DOHH2 (cell line): ENCODE results near the gene C1orf159.
"Not testable (repeated sequence)": the region's sequence is repeated elsewhere in the genome, so short reads cannot be mapped to it uniquely, and the experiment has no call there.

Experiments
- H3F3A ChIP-seq: fragments of 200-600 bp; sonication (generic), shearing (Covaris generic); 2 replicates; pipeline ENCODE4 v1.6.0; 2016; ENCODE audit warnings: antibody characterized with exemption, mild to moderate bottlenecking; ENCODE audit not compliant: control insufficient read depth, insufficient read depth
- H3K27ac ChIP-seq: fragments of 200-600 bp; sonication (generic); 2 replicates; pipeline ENCODE4 v1.5.1; 2014; ENCODE audit warnings: low read depth, mild to moderate bottlenecking, low read length, moderate library complexity
- H3K27me3 ChIP-seq: fragments of 200-600 bp; sonication (generic); 2 replicates; pipeline ENCODE4 v1.6.1; 2014; ENCODE audit warnings: mild to moderate bottlenecking, low read length, mixed read lengths; ENCODE audit not compliant: control insufficient read depth
- H3K36me3 ChIP-seq: fragments of 200-600 bp; sonication (generic); 2 replicates; pipeline ENCODE4 v1.6.1; 2014; ENCODE audit warnings: mild to moderate bottlenecking, low read length, moderate library complexity, mixed read lengths; ENCODE audit not compliant: control insufficient read depth
- H3K4me1 ChIP-seq: fragments of 200-600 bp; sonication (generic); 2 replicates; pipeline ENCODE4 v1.6.1; 2014; ENCODE audit warnings: mild to moderate bottlenecking, low read length, mixed read lengths; ENCODE audit not compliant: control insufficient read depth
- H3K4me2 ChIP-seq: fragments of 200-600 bp; sonication (generic); 2 replicates; pipeline ENCODE4 v1.6.0; 2014; ENCODE audit warnings: mild to moderate bottlenecking, low read length, moderate library complexity
- H3K4me3 ChIP-seq: fragments of 200-600 bp; sonication (generic); 2 replicates; pipeline ENCODE4 v1.5.1; 2014; ENCODE audit warnings: mild to moderate bottlenecking, low read length, mixed read lengths
- H3K79me2 ChIP-seq: fragments of 200-600 bp; sonication (generic); 2 replicates; pipeline ENCODE4 v1.6.1; 2014; ENCODE audit warnings: mild to moderate bottlenecking, low read length, mixed read lengths; ENCODE audit not compliant: control insufficient read depth
- H3K9me2 ChIP-seq: fragments of 200-600 bp; sonication (generic); replicated peaks from 2 replicates; pipeline ENCODE4 v1.6.1; 2014; ENCODE audit warnings: mild to moderate bottlenecking, low read length, mixed read lengths; ENCODE audit not compliant: control insufficient read depth
- H3K9me3 ChIP-seq: fragments of 200-600 bp; sonication (generic); 2 replicates; pipeline ENCODE4 v1.6.1; 2014; ENCODE audit warnings: antibody characterized with exemption, low read length, mixed read lengths; ENCODE audit not compliant: control insufficient read depth, insufficient read depth
- H4K20me1 ChIP-seq: fragments of 200-600 bp; sonication (generic); 2 replicates; pipeline ENCODE4 v1.6.0; 2014; ENCODE audit warnings: low read depth, mild to moderate bottlenecking, antibody characterized with exemption, low read length, moderate library complexity; ENCODE audit not compliant: control insufficient read depth, insufficient read depth
- EZH2phosphoT487 ChIP-seq: fragments of 200-600 bp; sonication (generic); IDR thresholded peaks from 2 replicates; pipeline ENCODE4 v1.6.1; 2017; ENCODE audit warnings: borderline replicate concordance, mild to moderate bottlenecking, antibody characterized with exemption, low read length, moderate library complexity, mixed read lengths
- TF ChIP-seq, protein P1 (sequence below): fragments of 200-600 bp; sonication (generic); IDR thresholded peaks from one replicate; pipeline ENCODE4 v1.5.1; 2014; ENCODE audit warnings: antibody characterized with exemption, mild to moderate bottlenecking, low read depth, low read length; ENCODE audit not compliant: poor library complexity, severe bottlenecking

Gene C1orf159

GRCh38 chr1:1143636-1144035, 27.7 kb upstream of the C1orf159 start:
- Histone ChIP-seq H3K9me3 (no peaks in the 10 kb centered on the region), H4K20me1 (no peaks in the 10 kb centered on the region), H3K27ac (peak overlapping the region; percentile 68), H3K9me2 (no peaks in the 10 kb centered on the region), H3K4me3 (peak overlapping the region; percentile 17; the same call in 1 of the 2 replicates), H3K36me3 (no peaks in the 10 kb centered on the region), H3K4me2 (peak overlapping the region; percentile 62), H3K27me3 (peaks cover 3% of the 10 kb centered on the region; the same call in 1 of the 2 replicates), H3F3A (no peaks in the 10 kb centered on the region), H3K4me1 (peaks cover 21% of the 10 kb centered on the region), H3K79me2 (no peaks in the 10 kb centered on the region)
- no peak for TF ChIP-seq EZH2phosphoT487
- TF ChIP-seq, protein P1, sequence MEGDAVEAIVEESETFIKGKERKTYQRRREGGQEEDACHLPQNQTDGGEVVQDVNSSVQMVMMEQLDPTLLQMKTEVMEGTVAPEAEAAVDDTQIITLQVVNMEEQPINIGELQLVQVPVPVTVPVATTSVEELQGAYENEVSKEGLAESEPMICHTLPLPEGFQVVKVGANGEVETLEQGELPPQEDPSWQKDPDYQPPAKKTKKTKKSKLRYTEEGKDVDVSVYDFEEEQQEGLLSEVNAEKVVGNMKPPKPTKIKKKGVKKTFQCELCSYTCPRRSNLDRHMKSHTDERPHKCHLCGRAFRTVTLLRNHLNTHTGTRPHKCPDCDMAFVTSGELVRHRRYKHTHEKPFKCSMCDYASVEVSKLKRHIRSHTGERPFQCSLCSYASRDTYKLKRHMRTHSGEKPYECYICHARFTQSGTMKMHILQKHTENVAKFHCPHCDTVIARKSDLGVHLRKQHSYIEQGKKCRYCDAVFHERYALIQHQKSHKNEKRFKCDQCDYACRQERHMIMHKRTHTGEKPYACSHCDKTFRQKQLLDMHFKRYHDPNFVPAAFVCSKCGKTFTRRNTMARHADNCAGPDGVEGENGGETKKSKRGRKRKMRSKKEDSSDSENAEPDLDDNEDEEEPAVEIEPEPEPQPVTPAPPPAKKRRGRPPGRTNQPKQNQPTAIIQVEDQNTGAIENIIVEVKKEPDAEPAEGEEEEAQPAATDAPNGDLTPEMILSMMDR, result no peak

DNA sequence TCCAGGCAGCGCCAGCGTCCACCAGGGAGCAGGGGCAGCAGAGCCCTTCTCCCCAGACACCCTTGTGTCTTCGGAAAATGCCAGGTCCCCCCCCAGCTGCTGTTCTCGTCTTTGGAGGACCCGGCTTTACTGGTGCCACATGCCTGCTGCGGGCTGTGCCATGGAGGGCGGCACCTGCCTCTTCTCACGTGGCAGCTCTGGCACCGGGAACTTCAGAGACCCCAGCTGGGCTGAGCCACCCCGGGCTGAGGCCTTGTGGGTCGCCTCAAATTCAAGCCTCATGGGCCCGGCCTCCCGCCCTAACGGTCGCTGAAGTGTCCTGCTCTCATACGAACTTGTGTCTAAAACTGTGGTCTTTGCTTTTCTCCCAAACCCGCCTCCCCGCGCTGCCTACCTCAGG, 27.0 kb upstream of the C1orf159 start:
- Histone ChIP-seq H3K4me2 (no peak overlapping the region), H3K27me3 (peaks cover 3% of the 10 kb centered on the region), H3K36me3 (no peaks in the 10 kb centered on the region), H3K79me2 (no peaks in the 10 kb centered on the region), H4K20me1 (no peaks in the 10 kb centered on the region), H3K4me3 (no peak overlapping the region), H3K4me1 (peaks cover 24% of the 10 kb centered on the region), H3K27ac (no peak overlapping the region), H3K9me3 (no peaks in the 10 kb centered on the region), H3K9me2 (no peaks in the 10 kb centered on the region), H3F3A (no peaks in the 10 kb centered on the region)
- TF ChIP-seq, protein P1, result no peak
- TF ChIP-seq EZH2phosphoT487, result no peak

DNA sequence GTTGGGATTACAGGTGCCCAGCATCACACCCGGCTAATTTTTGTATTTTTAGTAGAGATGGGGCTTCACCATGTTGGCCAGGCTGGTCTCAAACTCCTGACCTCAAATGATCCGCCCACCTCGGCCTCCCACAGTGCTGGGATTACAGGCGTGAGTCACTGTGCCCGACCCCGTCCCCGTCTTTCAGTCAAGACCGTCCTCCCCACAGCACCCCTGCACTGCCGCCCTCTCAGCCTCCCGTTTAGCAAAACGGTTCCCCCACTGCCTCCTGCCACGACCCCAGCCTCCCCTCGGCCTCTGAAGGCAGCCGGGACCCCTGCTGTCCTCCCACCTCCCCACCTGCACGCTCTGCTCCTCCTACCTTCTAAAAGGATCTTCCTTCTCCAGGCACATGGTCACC, 26.5 kb upstream of the C1orf159 start:
- not testable (repeated sequence) for H3K27ac ChIP-seq, H3F3A ChIP-seq, H3K79me2 ChIP-seq, H4K20me1 ChIP-seq, H3K4me3 ChIP-seq, H3K4me2 ChIP-seq, H3K36me3 ChIP-seq, H3K9me2 ChIP-seq, H3K27me3 ChIP-seq, H3K9me3 ChIP-seq
- H3K4me1 ChIP-seq, result peaks cover 29% of the 10 kb centered on the region

- H4K20me1 ChIP-seq, result no peaks in the 10 kb centered on the region
- H3K4me1 ChIP-seq, result peaks cover 33% of the 10 kb centered on the region
- no peaks in the 10 kb centered on the region for H3K9me2 ChIP-seq
- no peak overlapping the region for H3K4me2 ChIP-seq
- H3K79me2 ChIP-seq, result no peaks in the 10 kb centered on the region
- H3K36me3 ChIP-seq, result no peaks in the 10 kb centered on the region
- H3K9me3 ChIP-seq, result no peaks in the 10 kb centered on the region
- H3K27me3 ChIP-seq, result peaks cover 6% of the 10 kb centered on the region
- TF ChIP-seq, protein P1, result no peak
- TF ChIP-seq EZH2phosphoT487, result no peak
- H3F3A ChIP-seq, result no peaks in the 10 kb centered on the region
- H3K27ac ChIP-seq, result no peak overlapping the region
- no peak overlapping the region for H3K4me3 ChIP-seq
Measured at GRCh38 chr1:1141911-1142250, 26.0 kb upstream of the C1orf159 start.
